Thoracic aorta (tissue), 2 donors: Measurements from ENCODE around the gene CORO1C. TPM values are rescaled to one million over a fixed set of nuclear protein-coding genes. Genes with fewer than 3 reads are reported as not detected.

Source experiments
- ATAC-seq: fragments of 150-250 bp; one replicate; pipeline ENCODE4 v1.8.0; 2017; ENCODE audit warnings: low read depth; ENCODE audit not compliant: insufficient number of reproducible peaks, low FRiP score
- DNase-seq: peaks from one replicate; pipeline ENCODE4 v3.0.0-alpha.2; 2020; ENCODE audit warnings: low spot score
- H3K27ac ChIP-seq, 2 donors: fragments of 200-600 bp; sonication (generic); 1 replicate in 1 of 2; 2 replicates in 1 of 2; pipeline ENCODE4 v1.5.1; 2016; ENCODE audit warnings: mild to moderate bottlenecking in 2 of 2, moderate library complexity in 2 of 2
- H3K27me3 ChIP-seq: fragments of 200-600 bp; sonication (generic); replicated peaks from 2 replicates; pipeline ENCODE4 v1.6.0; 2016; ENCODE audit warnings: mild to moderate bottlenecking; ENCODE audit not compliant: insufficient read depth
- H3K36me3 ChIP-seq: fragments of 200-600 bp; sonication (generic); one replicate; pipeline ENCODE4 v1.5.1; 2016
- H3K4me1 ChIP-seq, 2 donors: fragments of 200-600 bp; sonication (generic); 1 replicate in 1 of 2; 2 replicates in 1 of 2; pipeline versions ENCODE4 v1.5.1 to v1.6.0; 2016; ENCODE audit warnings: low read depth in 2 of 2, mild to moderate bottlenecking in 1 of 2; ENCODE audit not compliant: control insufficient read depth in 1 of 2
- H3K4me3 ChIP-seq: fragments of 200-600 bp; sonication (generic); 2 replicates; pipeline ENCODE4 v1.5.1; 2016; ENCODE audit warnings: mild to moderate bottlenecking
- H3K9me3 ChIP-seq: fragments of 200-600 bp; sonication (generic); 2 replicates; pipeline ENCODE4 v1.5.1; 2016
- CTCF ChIP-seq: fragments of 200-600 bp; sonication (generic); IDR thresholded peaks from one replicate; pipeline ENCODE4 v1.5.1; 2019; ENCODE audit warnings: antibody characterized with exemption
- total RNA-seq, 2 donors: library from RNA; depleted of rRNA; stranded (reverse); fragments of >200 nt; gene quantifications; one replicate each; pipeline versions ENCODE4 v1.1.0 to v1.2.3, GENCODE V29; 2016

The CORO1C gene
- total RNA-seq, 2 donors from 2014 or later: 157 to 208 TPM

- no peak for DNase-seq
- Histone ChIP-seq H3K36me3 (no peaks in the 10 kb centered on the region), H3K4me3 (no peak overlapping the region), H3K9me3 (no peaks in the 10 kb centered on the region), H3K27me3 (no peaks in the 10 kb centered on the region), H3K27ac (peak overlapping the region in 1 of 2 donors; percentile 55), H3K4me1 (peaks cover 65 to 91% of the 10 kb centered on the region in 2 donors)
- no peak for TF ChIP-seq CTCF
- ATAC-seq: no peak
These were observed 7.0 kb downstream of the CORO1C start for GRCh38 chr12:108724054-108724889.

- Histone ChIP-seq H3K9me3 (no peaks in the 10 kb centered on the region), H3K36me3 (no peaks in the 10 kb centered on the region), H3K27ac (peak overlapping the region in 1 of 2 donors; percentile 55), H3K4me1 (peaks cover 67 to 91% of the 10 kb centered on the region in 2 donors), H3K4me3 (peak overlapping the region; percentile 20), H3K27me3 (no peaks in the 10 kb centered on the region)
- no peak for TF ChIP-seq CTCF
- DNase-seq: no peak
- peak; percentile 13 for ATAC-seq
These were observed 8.1 kb downstream of the CORO1C start for GRCh38 chr12:108722992-108723766.

- no peaks in the 10 kb centered on the region for H3K27me3 ChIP-seq
- peaks cover 69 to 90% of the 10 kb centered on the region in 2 donors for H3K4me1 ChIP-seq
- ATAC-seq (no peak), DNase-seq (no peak)
- no peaks in the 10 kb centered on the region for H3K9me3 ChIP-seq
- TF ChIP-seq CTCF: no peak
- H3K36me3 ChIP-seq: no peaks in the 10 kb centered on the region
- H3K4me3 ChIP-seq: peak overlapping the region; percentile 20
- peak overlapping the region in 1 of 2 donors; percentile 55 for H3K27ac ChIP-seq
These were observed 8.9 kb downstream of the CORO1C start for GRCh38 chr12:108722463-108722862.

DNA sequence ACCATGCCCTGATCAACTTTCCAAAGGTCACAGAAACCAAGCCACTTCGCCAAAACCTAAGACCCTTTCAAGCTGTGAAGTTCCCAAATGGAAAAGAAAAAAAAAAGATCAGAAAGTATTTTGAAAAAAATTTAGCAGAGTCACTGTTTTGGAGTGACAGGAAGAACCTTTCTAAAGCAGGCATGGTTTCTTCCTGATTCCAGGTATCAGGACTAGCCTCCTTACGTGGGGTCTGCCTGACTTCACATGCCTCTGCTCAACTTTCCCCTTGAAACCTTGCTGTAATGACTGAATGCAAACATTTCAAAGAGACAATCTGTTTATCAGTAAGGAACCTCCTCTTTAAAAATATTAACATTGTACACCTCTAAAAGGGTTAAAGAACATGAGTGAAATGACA is 9.5 kb downstream of the CORO1C start:
- peak overlapping the region in 1 of 2 donors; percentile 55 for H3K27ac ChIP-seq
- peaks cover 64 to 90% of the 10 kb centered on the region in 2 donors for H3K4me1 ChIP-seq
- H3K27me3 ChIP-seq: no peaks in the 10 kb centered on the region
- H3K36me3 ChIP-seq: no peaks in the 10 kb centered on the region
- H3K9me3 ChIP-seq: no peaks in the 10 kb centered on the region
- ATAC-seq (no peak), DNase-seq (no peak)
- TF ChIP-seq CTCF: no peak
- H3K4me3 ChIP-seq: peak overlapping the region; percentile 20
